ENCODE measurements around the gene CHD8.

Gene CHD8

GRCh38 chr14:21476925-21477681 lies 21.2 kb upstream of the CHD8 start, which contains the start of the genes RAB2B and TOX4:
RAB2B (minus strand) TSS chr14:21476959; CDS start chr14:21476872, 87 bp downstream.
TOX4 (plus strand) TSS chr14:21477195; CDS start chr14:21477279, 84 bp downstream.
- TF ChIP-seq GABPA (IDR thresholded peaks at IDR 0.05; ENCODE audit: low read depth) (peak; percentile 77), POLR2AphosphoS5 (IDR thresholded peaks at IDR 0.05; ENCODE audit: low read depth) (peak; percentile 67; the same call in 1 of the 2 replicates), SPI1 (IDR thresholded peaks at IDR 0.05; ENCODE audit: borderline replicate concordance, low read depth) (peak; percentile 73; the same call in 1 of the 2 replicates)
- TF ChIP-seq, protein P1, sequence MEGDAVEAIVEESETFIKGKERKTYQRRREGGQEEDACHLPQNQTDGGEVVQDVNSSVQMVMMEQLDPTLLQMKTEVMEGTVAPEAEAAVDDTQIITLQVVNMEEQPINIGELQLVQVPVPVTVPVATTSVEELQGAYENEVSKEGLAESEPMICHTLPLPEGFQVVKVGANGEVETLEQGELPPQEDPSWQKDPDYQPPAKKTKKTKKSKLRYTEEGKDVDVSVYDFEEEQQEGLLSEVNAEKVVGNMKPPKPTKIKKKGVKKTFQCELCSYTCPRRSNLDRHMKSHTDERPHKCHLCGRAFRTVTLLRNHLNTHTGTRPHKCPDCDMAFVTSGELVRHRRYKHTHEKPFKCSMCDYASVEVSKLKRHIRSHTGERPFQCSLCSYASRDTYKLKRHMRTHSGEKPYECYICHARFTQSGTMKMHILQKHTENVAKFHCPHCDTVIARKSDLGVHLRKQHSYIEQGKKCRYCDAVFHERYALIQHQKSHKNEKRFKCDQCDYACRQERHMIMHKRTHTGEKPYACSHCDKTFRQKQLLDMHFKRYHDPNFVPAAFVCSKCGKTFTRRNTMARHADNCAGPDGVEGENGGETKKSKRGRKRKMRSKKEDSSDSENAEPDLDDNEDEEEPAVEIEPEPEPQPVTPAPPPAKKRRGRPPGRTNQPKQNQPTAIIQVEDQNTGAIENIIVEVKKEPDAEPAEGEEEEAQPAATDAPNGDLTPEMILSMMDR (IDR thresholded peaks at IDR 0.05; ENCODE audit: insufficient read depth, low read length): peak; percentile 91
- TF ChIP-seq, protein P2, sequence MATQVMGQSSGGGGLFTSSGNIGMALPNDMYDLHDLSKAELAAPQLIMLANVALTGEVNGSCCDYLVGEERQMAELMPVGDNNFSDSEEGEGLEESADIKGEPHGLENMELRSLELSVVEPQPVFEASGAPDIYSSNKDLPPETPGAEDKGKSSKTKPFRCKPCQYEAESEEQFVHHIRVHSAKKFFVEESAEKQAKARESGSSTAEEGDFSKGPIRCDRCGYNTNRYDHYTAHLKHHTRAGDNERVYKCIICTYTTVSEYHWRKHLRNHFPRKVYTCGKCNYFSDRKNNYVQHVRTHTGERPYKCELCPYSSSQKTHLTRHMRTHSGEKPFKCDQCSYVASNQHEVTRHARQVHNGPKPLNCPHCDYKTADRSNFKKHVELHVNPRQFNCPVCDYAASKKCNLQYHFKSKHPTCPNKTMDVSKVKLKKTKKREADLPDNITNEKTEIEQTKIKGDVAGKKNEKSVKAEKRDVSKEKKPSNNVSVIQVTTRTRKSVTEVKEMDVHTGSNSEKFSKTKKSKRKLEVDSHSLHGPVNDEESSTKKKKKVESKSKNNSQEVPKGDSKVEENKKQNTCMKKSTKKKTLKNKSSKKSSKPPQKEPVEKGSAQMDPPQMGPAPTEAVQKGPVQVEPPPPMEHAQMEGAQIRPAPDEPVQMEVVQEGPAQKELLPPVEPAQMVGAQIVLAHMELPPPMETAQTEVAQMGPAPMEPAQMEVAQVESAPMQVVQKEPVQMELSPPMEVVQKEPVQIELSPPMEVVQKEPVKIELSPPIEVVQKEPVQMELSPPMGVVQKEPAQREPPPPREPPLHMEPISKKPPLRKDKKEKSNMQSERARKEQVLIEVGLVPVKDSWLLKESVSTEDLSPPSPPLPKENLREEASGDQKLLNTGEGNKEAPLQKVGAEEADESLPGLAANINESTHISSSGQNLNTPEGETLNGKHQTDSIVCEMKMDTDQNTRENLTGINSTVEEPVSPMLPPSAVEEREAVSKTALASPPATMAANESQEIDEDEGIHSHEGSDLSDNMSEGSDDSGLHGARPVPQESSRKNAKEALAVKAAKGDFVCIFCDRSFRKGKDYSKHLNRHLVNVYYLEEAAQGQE (IDR thresholded peaks at IDR 0.05; ENCODE audit: insufficient replicate concordance, low read depth): no peak
- Histone ChIP-seq H3K27me3 (ENCODE audit: insufficient read depth, poor library complexity, severe bottlenecking) (no peaks in the 10 kb centered on the region), H3K27ac (replicated peaks) (peak within 1 kb of the TSS; percentile 78), H3K4me3 (replicated peaks; ENCODE audit: insufficient read depth, low read length) (peak within 1 kb of the TSS; percentile 96)
- peak; percentile 95 to 98 for DNase-seq (ENCODE audit: low read depth in 1 of 2, low spot score in 1 of 2)

DNA sequence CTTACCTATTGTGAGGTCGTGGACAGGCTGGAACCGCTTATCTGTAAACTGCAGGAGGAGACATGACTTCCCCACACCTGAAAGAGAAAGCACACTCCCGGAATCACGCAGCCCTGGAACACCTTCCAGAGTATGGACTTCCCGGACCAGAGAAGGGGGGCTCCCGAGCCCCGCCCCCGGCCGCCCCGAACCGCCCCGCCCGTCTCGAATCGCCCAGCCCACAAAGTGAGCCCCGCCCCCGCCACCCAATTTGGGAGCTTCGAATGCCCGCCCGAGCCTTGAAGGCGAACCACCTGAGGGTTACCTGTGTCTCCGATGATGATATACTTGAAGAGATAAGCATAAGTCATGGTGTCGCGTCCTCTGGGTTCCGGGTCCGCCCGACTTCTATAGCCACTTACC lies 20.6 kb upstream of the CHD8 start:
- TF ChIP-seq GABPA (IDR thresholded peaks at IDR 0.05; ENCODE audit: low read depth): no peak
- TF ChIP-seq, protein P2 (IDR thresholded peaks at IDR 0.05; ENCODE audit: insufficient replicate concordance, low read depth): no peak
- TF ChIP-seq SPI1 (IDR thresholded peaks at IDR 0.05; ENCODE audit: borderline replicate concordance, low read depth): no peak
- TF ChIP-seq, protein P1 (IDR thresholded peaks at IDR 0.05; ENCODE audit: insufficient read depth, low read length): no peak
- DNase-seq (ENCODE audit: low read depth in 1 of 2, low spot score in 1 of 2): no peak
- Histone ChIP-seq H3K27me3 (ENCODE audit: insufficient read depth, poor library complexity, severe bottlenecking) (no peaks in the 10 kb centered on the region), H3K4me3 (replicated peaks; ENCODE audit: insufficient read depth, low read length) (peak overlapping the region; percentile 96), H3K27ac (replicated peaks) (peak overlapping the region; percentile 61)

DNA sequence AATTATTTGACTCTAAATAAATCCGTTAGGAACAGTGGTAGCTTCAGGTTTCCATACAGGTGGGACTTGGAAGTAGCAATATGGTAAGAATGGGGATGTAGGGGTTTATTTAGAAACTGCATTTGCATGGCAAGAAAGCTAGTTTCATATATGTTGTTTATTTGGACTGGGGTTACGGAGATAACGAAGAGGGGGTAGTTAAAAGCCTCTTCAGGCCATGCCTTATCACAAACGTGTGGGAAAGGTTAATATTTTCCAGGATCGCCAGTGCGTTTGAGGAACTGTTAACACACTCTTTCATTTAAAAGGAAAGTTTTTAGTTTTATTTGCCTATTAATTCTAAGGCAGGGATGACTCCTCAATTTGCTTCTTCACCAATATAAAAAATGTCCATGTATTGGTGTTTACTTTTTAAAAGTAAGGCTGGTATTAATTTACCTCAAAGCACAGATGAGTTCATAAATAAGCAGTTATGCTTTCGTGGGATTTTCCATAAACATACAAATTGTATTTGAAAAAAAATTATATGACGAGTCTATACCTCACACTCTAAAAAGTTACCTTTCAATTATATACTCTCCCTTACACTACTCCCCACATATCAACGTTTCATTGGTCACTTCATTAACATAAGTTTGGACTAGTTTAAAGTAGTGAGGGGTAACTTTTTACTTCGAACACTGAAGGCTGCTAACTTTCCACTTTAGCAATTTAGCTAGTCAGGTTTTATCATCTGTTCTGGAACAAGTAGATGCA lies 20.0 kb upstream of the CHD8 start:
- no peak for DNase-seq (ENCODE audit: low read depth in 1 of 2, low spot score in 1 of 2)
- peak overlapping the region; percentile 96 for H3K4me3 ChIP-seq (replicated peaks; ENCODE audit: insufficient read depth, low read length)
- no peaks in the 10 kb centered on the region for H3K27me3 ChIP-seq (ENCODE audit: insufficient read depth, poor library complexity, severe bottlenecking)
- H3K27ac ChIP-seq (replicated peaks): peak overlapping the region; percentile 61
- TF ChIP-seq GABPA (IDR thresholded peaks at IDR 0.05; ENCODE audit: low read depth): no peak
- TF ChIP-seq SPI1 (IDR thresholded peaks at IDR 0.05; ENCODE audit: borderline replicate concordance, low read depth): no peak
- TF ChIP-seq POLR2AphosphoS5 (IDR thresholded peaks at IDR 0.05; ENCODE audit: low read depth): no peak
- TF ChIP-seq, protein P1 (IDR thresholded peaks at IDR 0.05; ENCODE audit: insufficient read depth, low read length): no peak
- TF ChIP-seq, protein P2 (IDR thresholded peaks at IDR 0.05; ENCODE audit: insufficient replicate concordance, low read depth): no peak
